ENCODE results near the gene PTPRCAP.

PTPRCAP gene

GRCh38 chr11:67441731-67442351, 4.4 kb upstream of the PTPRCAP start:
- DNase-seq (ENCODE audit: low read depth in 2 of 2, low spot score in 1 of 2) = no peak

- DNase-seq (ENCODE audit: low read depth in 2 of 2, low spot score in 1 of 2) = no peak
Measured at GRCh38 chr11:67441098-67441563, 3.6 kb upstream of the PTPRCAP start.

GRCh38 chr11:67440229-67441097, 3.0 kb upstream of the PTPRCAP start:
- DNase-seq (ENCODE audit: low read depth in 2 of 2, low spot score in 1 of 2) = no peak

- DNase-seq (ENCODE audit: low read depth in 2 of 2, low spot score in 1 of 2) = no peak
Measured at GRCh38 chr11:67439321-67440228, 2.1 kb upstream of the PTPRCAP start.

- peak in 1 of 2 donors; percentile 48 for DNase-seq (ENCODE audit: low read depth in 2 of 2, low spot score in 1 of 2)
Measured at GRCh38 chr11:67438158-67438902, 848 bp upstream of the PTPRCAP start.

GRCh38 chr11:67437809-67438157, 301 bp upstream of the PTPRCAP start:
- no peak for DNase-seq (ENCODE audit: low read depth in 2 of 2, low spot score in 1 of 2)

GRCh38 chr11:67436459-67437081, 912 bp downstream of the PTPRCAP start:
- no peak for DNase-seq (ENCODE audit: low read depth in 2 of 2, low spot score in 1 of 2)

GRCh38 chr11:67435727-67436458, 1.6 kb downstream of the PTPRCAP start:
- no peak for DNase-seq (ENCODE audit: low read depth in 2 of 2, low spot score in 1 of 2)

GRCh38 chr11:67435031-67435726, 2.3 kb downstream of the PTPRCAP start:
- no peak for DNase-seq (ENCODE audit: low read depth in 2 of 2, low spot score in 1 of 2)

- no peak for DNase-seq (ENCODE audit: low read depth in 2 of 2, low spot score in 1 of 2)
Measured at GRCh38 chr11:67434395-67434881, 3.0 kb downstream of the PTPRCAP start.

- no peak for DNase-seq (ENCODE audit: low read depth in 2 of 2, low spot score in 1 of 2)
Measured at GRCh38 chr11:67433536-67434394, 3.7 kb downstream of the PTPRCAP start.

- DNase-seq (ENCODE audit: low read depth in 2 of 2, low spot score in 1 of 2) = no peak
Measured at GRCh38 chr11:67432655-67433349, 4.7 kb downstream of the PTPRCAP start.

- no peak for DNase-seq (ENCODE audit: low read depth in 2 of 2, low spot score in 1 of 2)
Measured at GRCh38 chr11:67431346-67432249, 5.9 kb downstream of the PTPRCAP start.

GRCh38 chr11:67429722-67430121, 7.8 kb downstream of the PTPRCAP start:
- no peak for DNase-seq (ENCODE audit: low read depth in 2 of 2, low spot score in 1 of 2)

- DNase-seq (ENCODE audit: low read depth in 2 of 2, low spot score in 1 of 2) = no peak
Measured at GRCh38 chr11:67429038-67429668, 8.3 kb downstream of the PTPRCAP start.

Data from stimulated activated CD8-positive, alpha-beta memory T cell treated with anti-CD3 and anti-CD28 coated beads, Interleukin-4, amount 100 ng/mL, for 4 hours (primary cell).